K562 (cell line): Measurements from ENCODE around the gene RPP38. TPM values are rescaled to one million over a fixed set of nuclear protein-coding genes. Genes with fewer than 3 reads are reported as not detected.

Experiments used
- ATAC-seq: fragments of 200-7000 bp; cut with Tn5 transposase; 3 replicates; pipeline ENCODE4 v1.9.1; 2020; ENCODE audit warnings: moderate library complexity
- BruUV-seq: library from RNA; stranded (reverse); fragments of 400-500 nt; replicated peaks from 2 replicates; lab custom pipeline; 2021; lab: Mats Ljungman, UMichigan
- CTCF ChIA-PET: fragments of 300-600 bp; formaldehyde crosslinking; extraction: SDS; loops from one replicate; lab custom pipeline; 2021; ENCODE audit warnings: low intra/inter-chr PET ratio; lab: Yijun Ruan, JAX
- POLR2A ChIA-PET: fragments of 300-600, 350-650 bp; sonication (Branson Sonifier 250); formaldehyde crosslinking; extraction: SDS; loops from one replicate; lab custom pipeline; 2021; ENCODE audit warnings: antibody characterized with exemption, inconsistent platforms; lab: Yijun Ruan, JAX
- DNase-seq, 4 experiments: peaks; one replicate each; pipeline versions ENCODE4 v3.0.0 to v3.0.0-alpha.2; 2011 to 2018; ENCODE audit warnings: low spot score in 3 of 4, mixed read lengths in 3 of 4; ENCODE audit errors: extremely low read depth in 1 of 4
- FAIRE-seq: peaks from 2 replicates; lab custom pipeline; 2011; peaks lifted over from hg19 to GRCh38; lab: Jason Lieb, UNC
- H2AFZ ChIP-seq: 2 replicates; pipeline ENCODE4 v1.6.0; 2011; ENCODE audit warnings: low read depth, low read length, control low read depth, inconsistent platforms
- H3K27ac ChIP-seq: fragments of 200-600 bp; 3 replicates; pipeline ENCODE4 v1.8.0; 2011; ENCODE audit warnings: low read depth, mild to moderate bottlenecking, control low read depth, inconsistent platforms, low read length, moderate library complexity, mixed read lengths; ENCODE audit errors: extremely low read depth
- H3K27me3 ChIP-seq, 2 experiments: fragments of 300-600 bp in 1 of 2; 2 replicates in 1 of 2; 3 replicates in 1 of 2; pipeline versions ENCODE4 v1.6.0 to v1.8.0; 2011; ENCODE audit warnings: inconsistent platforms in 2 of 2, low read length in 2 of 2, mild to moderate bottlenecking in 1 of 2, mixed read lengths in 1 of 2, moderate library complexity in 1 of 2; ENCODE audit not compliant: control insufficient read depth in 2 of 2, insufficient read depth in 2 of 2
- H3K36me3 ChIP-seq: fragments of 300-600 bp; 3 replicates; pipeline ENCODE4 v1.8.0; 2011; ENCODE audit warnings: mild to moderate bottlenecking, low read length, inconsistent platforms; ENCODE audit not compliant: control insufficient read depth, insufficient read depth
- H3K4me1 ChIP-seq, 2 experiments: fragments of 200-600 bp in 1 of 2; replicated peaks in 1 of 2; 2 replicates in 1 of 2; 3 replicates in 1 of 2; pipeline versions ENCODE4 v1.5.1 to v1.8.0; 2011; ENCODE audit warnings: inconsistent platforms in 2 of 2, low read length in 2 of 2, mild to moderate bottlenecking in 1 of 2, mixed read lengths in 1 of 2, moderate library complexity in 1 of 2; ENCODE audit not compliant: control insufficient read depth in 2 of 2, insufficient read depth in 2 of 2
- H3K4me2 ChIP-seq: 2 replicates; pipeline ENCODE4 v1.6.1; 2011; ENCODE audit warnings: low read length, control low read depth, inconsistent platforms, mixed read lengths; ENCODE audit not compliant: insufficient read depth
- H3K4me3 ChIP-seq: fragments of 200-600 bp; sonication (generic), shearing (Covaris generic); 2 replicates; pipeline ENCODE4 v1.5.1; 2016; ENCODE audit warnings: control low read depth, inconsistent platforms
- H3K79me2 ChIP-seq: fragments of 200-600 bp; 3 replicates; pipeline ENCODE4 v1.8.0; 2011; ENCODE audit warnings: low read length, inconsistent platforms; ENCODE audit not compliant: control insufficient read depth, insufficient read depth
- H3K9ac ChIP-seq, 2 experiments: 2 replicates each; pipeline versions ENCODE4 v1.6.0 to v1.6.1; 2011; ENCODE audit warnings: low read depth in 2 of 2, low read length in 2 of 2, control low read depth in 1 of 2, inconsistent platforms in 1 of 2, mild to moderate bottlenecking in 1 of 2, mixed read lengths in 1 of 2; ENCODE audit not compliant: insufficient read depth in 1 of 2
- H3K9me1 ChIP-seq: one replicate; pipeline ENCODE4 v1.6.0; 2011; ENCODE audit warnings: inconsistent platforms, mild to moderate bottlenecking, low read length, moderate library complexity; ENCODE audit not compliant: control insufficient read depth, insufficient read depth
- H3K9me3 ChIP-seq: replicated peaks from 2 replicates; pipeline ENCODE4 v1.5.1; 2011; ENCODE audit warnings: low read depth, low read length, inconsistent platforms; ENCODE audit not compliant: control insufficient read depth, insufficient read depth
- H4K20me1 ChIP-seq: replicated peaks from 2 replicates; pipeline ENCODE4 v1.6.1; 2011; ENCODE audit warnings: low read length, inconsistent platforms, mixed read lengths; ENCODE audit not compliant: control insufficient read depth, insufficient read depth
- CCAR2 ChIP-seq: fragments of 200-400 bp; formaldehyde crosslinking; IDR thresholded peaks from 2 replicates; pipeline ENCODE4 v1.6.1; 2017; ENCODE audit warnings: mild to moderate bottlenecking, low read depth, low read length
- HMGXB4 ChIP-seq: sonication (generic); formaldehyde crosslinking; IDR thresholded peaks from 2 replicates; pipeline ENCODE4 v1.8.1; 2023; ENCODE audit warnings: mild to moderate bottlenecking, missing genetic modification reagents
- JUND ChIP-seq, 2 experiments: IDR thresholded peaks; 2 replicates in 1 of 2; 3 replicates in 1 of 2; pipeline ENCODE4 v1.6.1; 2011; ENCODE audit warnings: borderline replicate concordance in 2 of 2, low read depth in 2 of 2, low read length in 2 of 2, improper control_type of control experiment in 1 of 2, missing biosample characterization in 1 of 2, missing genetic modification characterization in 1 of 2, missing genetic modification reagents in 1 of 2
- LCOR ChIP-seq: sonication (generic); formaldehyde crosslinking; IDR thresholded peaks from 2 replicates; pipeline ENCODE4 v1.8.0; 2022; ENCODE audit warnings: mild to moderate bottlenecking, missing genetic modification reagents
- MCM3 ChIP-seq: fragments of 450-650 bp; IDR thresholded peaks from 2 replicates; pipeline ENCODE4 v1.6.1; 2016
- PREB ChIP-seq: sonication (generic); formaldehyde crosslinking; IDR thresholded peaks from 2 replicates; pipeline ENCODE4 v1.8.1; 2023; ENCODE audit warnings: mild to moderate bottlenecking, missing genetic modification reagents
- TAF1 ChIP-seq: IDR thresholded peaks from 2 replicates; pipeline ENCODE4 v1.6.1; 2011; ENCODE audit warnings: mild to moderate bottlenecking, low read length, moderate library complexity; ENCODE audit not compliant: insufficient read depth, control insufficient read depth, severe bottlenecking; ENCODE audit errors: extremely low read depth
- ZFP36 ChIP-seq: fragments of 150-350 bp; IDR thresholded peaks from 2 replicates; pipeline ENCODE4 v1.6.1; 2018; ENCODE audit warnings: low read length, low read depth; ENCODE audit not compliant: partially characterized antibody
- ZNF23 ChIP-seq: fragments of 250-450 bp; sonication (Bioruptor Pico); IDR thresholded peaks from 2 replicates; pipeline ENCODE4 v1.4.0; 2020; ENCODE audit warnings: mild to moderate bottlenecking
- ZNF274 ChIP-seq: IDR thresholded peaks from 2 replicates; pipeline ENCODE4 v1.6.1; 2011; ENCODE audit warnings: low read depth, mild to moderate bottlenecking, low read length, moderate library complexity, borderline replicate concordance
- ZNF780A ChIP-seq: fragments of 250-450 bp; sonication (Bioruptor Pico); IDR thresholded peaks from 2 replicates; pipeline ENCODE4 v1.5.0; 2021; ENCODE audit warnings: mild to moderate bottlenecking
- WGBS: fragments of 100-300 bp; shearing (Covaris generic); methylation state at CpG from one replicate; pipeline ENCODE4 v1.1.6; 2016; ENCODE audit warnings: low coverage, mixed read lengths; ENCODE audit not compliant: insufficient coverage; ENCODE audit errors: missing lambda C conversion rate; 5-methylcytosine and 5-hydroxymethylcytosine counted together
- in situ Hi-C: fragments of 300-500 bp; cut with MboI; formaldehyde crosslinking; loops from 4 replicates; pipeline ENCODE4 v1.15.0; 2018; ENCODE audit warnings: inconsistent platforms, mixed read lengths
- intact Hi-C: fragments of 100-400 bp; cut with micrococcal nuclease; formaldehyde crosslinking; loops from 2 replicates; pipeline ENCODE4 v1.14.2; 2022
- polyA plus RNA-seq, 8 experiments: library from polyadenylated mRNA; depleted of rRNA in 4 of 8; stranded (reverse) in 5 of 8; unstranded in 3 of 8; fragments of >200 nt; fragmentation: Nextera tagmentation in 2 of 8; fragmentation: Illumina TruSeq in 1 of 8; extraction: Ambion mirVana in 2 of 8; extraction: Trizol in 1 of 8; gene quantifications; 2 replicates each; pipeline versions ENCODE4 v1.2.1 to v1.2.3, GENCODE V29; 2011 to 2014; ENCODE audit warnings: inconsistent platforms in 1 of 8, missing spikeins in 1 of 8
- total RNA-seq, 7 experiments: library from RNA; depleted of rRNA in 6 of 7; stranded (reverse); fragments of >200 nt in 6 of 7; fragmentation: Illumina TruSeq in 2 of 7; extraction: Trizol in 2 of 7; gene quantifications; 2 replicates each; pipeline versions ENCODE4 v1.2.1 to v1.2.3, GENCODE V29; 2011 to 2021; ENCODE audit warnings: low replicate concordance in 1 of 7
- TF ChIP-seq, protein P1 (sequence below): sonication (generic); formaldehyde crosslinking; IDR thresholded peaks from 2 replicates; pipeline ENCODE4 v1.8.1; 2022; ENCODE audit warnings: missing genetic modification reagents
- TF ChIP-seq, protein P2 (sequence below): fragments of 450-650 bp; IDR thresholded peaks from 2 replicates; pipeline ENCODE4 v1.6.1; 2014; ENCODE audit warnings: low read depth, mild to moderate bottlenecking, moderate library complexity, borderline replicate concordance
- TF ChIP-seq, protein P3 (sequence below): fragments of 250-450 bp; sonication (Bioruptor Pico); IDR thresholded peaks from 2 replicates; pipeline ENCODE4 v1.5.0; 2021

Gene RPP38
- total and polyA plus RNA-seq, 9 of the 15 experiments (the other 6 are each of a cell fraction or from before 2014, with no cell fraction given): 26.3 to 58.6 (median 33.8) TPM

DNA sequence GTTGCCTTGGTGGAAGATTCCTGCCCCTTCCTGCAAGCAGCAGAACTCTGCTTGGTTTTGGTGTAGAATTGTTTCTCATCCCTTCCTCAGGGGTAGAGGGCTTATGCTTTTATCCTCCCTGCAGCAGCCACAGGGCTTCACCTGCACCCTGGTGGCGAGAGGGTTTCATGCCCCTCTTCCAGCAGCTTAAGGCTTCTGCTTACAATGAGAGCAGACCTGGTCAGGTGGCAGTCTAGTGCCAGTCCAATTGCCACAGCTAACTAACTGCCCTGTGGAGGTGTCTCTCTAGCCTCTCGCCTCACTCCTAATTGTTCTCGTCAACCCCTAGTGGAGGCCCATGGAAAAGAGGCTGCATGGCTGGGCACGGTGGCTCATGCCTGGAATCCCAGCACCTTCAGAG, 27.9 kb upstream of the RPP38 start:
- FAIRE-seq: no peak
- TF ChIP-seq TAF1: no peak
- no peak for TF ChIP-seq JUND (IDR thresholded peaks at IDR 0.05; ENCODE audit: borderline replicate concordance, low read depth, low read length)
- TF ChIP-seq JUND (tag; IDR thresholded peaks at IDR 0.05; ENCODE audit: borderline replicate concordance, low read depth, low read length): no peak
- no peak for TF ChIP-seq HMGXB4 (CRISPR knock-in tag)
- TF ChIP-seq LCOR (CRISPR knock-in tag): no peak
- no peak for TF ChIP-seq ZFP36
- TF ChIP-seq ZNF274: no peak
- no peak for TF ChIP-seq ZNF780A (CRISPR knock-in tag)
- no peak for TF ChIP-seq PREB (CRISPR knock-in tag)
- TF ChIP-seq ZNF23 (CRISPR knock-in tag): no peak
- TF ChIP-seq, protein P1, sequence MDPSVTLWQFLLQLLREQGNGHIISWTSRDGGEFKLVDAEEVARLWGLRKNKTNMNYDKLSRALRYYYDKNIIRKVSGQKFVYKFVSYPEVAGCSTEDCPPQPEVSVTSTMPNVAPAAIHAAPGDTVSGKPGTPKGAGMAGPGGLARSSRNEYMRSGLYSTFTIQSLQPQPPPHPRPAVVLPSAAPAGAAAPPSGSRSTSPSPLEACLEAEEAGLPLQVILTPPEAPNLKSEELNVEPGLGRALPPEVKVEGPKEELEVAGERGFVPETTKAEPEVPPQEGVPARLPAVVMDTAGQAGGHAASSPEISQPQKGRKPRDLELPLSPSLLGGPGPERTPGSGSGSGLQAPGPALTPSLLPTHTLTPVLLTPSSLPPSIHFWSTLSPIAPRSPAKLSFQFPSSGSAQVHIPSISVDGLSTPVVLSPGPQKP (CRISPR knock-in tag): no peak
- no peak for TF ChIP-seq MCM3
- TF ChIP-seq CCAR2: no peak
- TF ChIP-seq, protein P2, sequence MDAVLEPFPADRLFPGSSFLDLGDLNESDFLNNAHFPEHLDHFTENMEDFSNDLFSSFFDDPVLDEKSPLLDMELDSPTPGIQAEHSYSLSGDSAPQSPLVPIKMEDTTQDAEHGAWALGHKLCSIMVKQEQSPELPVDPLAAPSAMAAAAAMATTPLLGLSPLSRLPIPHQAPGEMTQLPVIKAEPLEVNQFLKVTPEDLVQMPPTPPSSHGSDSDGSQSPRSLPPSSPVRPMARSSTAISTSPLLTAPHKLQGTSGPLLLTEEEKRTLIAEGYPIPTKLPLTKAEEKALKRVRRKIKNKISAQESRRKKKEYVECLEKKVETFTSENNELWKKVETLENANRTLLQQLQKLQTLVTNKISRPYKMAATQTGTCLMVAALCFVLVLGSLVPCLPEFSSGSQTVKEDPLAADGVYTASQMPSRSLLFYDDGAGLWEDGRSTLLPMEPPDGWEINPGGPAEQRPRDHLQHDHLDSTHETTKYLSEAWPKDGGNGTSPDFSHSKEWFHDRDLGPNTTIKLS: no peak
- TF ChIP-seq, protein P3, sequence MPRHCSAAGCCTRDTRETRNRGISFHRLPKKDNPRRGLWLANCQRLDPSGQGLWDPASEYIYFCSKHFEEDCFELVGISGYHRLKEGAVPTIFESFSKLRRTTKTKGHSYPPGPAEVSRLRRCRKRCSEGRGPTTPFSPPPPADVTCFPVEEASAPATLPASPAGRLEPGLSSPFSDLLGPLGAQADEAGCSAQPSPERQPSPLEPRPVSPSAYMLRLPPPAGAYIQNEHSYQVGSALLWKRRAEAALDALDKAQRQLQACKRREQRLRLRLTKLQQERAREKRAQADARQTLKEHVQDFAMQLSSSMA (CRISPR knock-in tag): no peak
- Histone ChIP-seq H4K20me1 (no peaks in the 10 kb centered on the region), H3K4me1 (no peaks in the 10 kb centered on the region), H3K9me3 (peaks cover 6% of the 10 kb centered on the region; the same call in 1 of the 2 replicates), H3K79me2 (no peaks in the 10 kb centered on the region), H3K4me3 (no peak overlapping the region), H3K4me2 (no peak overlapping the region), H3K9ac (no peak overlapping the region), H2AFZ (no peak overlapping the region), H3K27me3 (peaks cover 3 to 7% of the 10 kb centered on the region in 2 experiments; a peak in 1 of 5 replicates), H3K9me1 (no peaks in the 10 kb centered on the region), H3K36me3 (no peaks in the 10 kb centered on the region), H3K27ac (no peak overlapping the region)
- ChIA-PET POLR2A (interaction anchor here (0.6 kb wide), 1 partner anchor 520 kb away, joined by 3 read pairs; no protein-coding TSS in a partner anchor), CTCF (no interaction called here)
- no peak for ATAC-seq
- no TSS peak for BruUV-seq
- in situ Hi-C loops: no loop called here
- 2% methylated on average over 4 of the region's 4 CpGs for WGBS
- DNase-seq: no peak
- intact Hi-C loops: no loop called here
